ENCODE measurements around the gene APC2. TPM values are rescaled to one million over a fixed set of nuclear protein-coding genes. Genes with fewer than 3 reads are reported as not detected.

APC2 gene
- total and polyA plus RNA-seq, 7 donors, result 0.01 to 0.06 (median 0.04) TPM; not detected in 1

DNA sequence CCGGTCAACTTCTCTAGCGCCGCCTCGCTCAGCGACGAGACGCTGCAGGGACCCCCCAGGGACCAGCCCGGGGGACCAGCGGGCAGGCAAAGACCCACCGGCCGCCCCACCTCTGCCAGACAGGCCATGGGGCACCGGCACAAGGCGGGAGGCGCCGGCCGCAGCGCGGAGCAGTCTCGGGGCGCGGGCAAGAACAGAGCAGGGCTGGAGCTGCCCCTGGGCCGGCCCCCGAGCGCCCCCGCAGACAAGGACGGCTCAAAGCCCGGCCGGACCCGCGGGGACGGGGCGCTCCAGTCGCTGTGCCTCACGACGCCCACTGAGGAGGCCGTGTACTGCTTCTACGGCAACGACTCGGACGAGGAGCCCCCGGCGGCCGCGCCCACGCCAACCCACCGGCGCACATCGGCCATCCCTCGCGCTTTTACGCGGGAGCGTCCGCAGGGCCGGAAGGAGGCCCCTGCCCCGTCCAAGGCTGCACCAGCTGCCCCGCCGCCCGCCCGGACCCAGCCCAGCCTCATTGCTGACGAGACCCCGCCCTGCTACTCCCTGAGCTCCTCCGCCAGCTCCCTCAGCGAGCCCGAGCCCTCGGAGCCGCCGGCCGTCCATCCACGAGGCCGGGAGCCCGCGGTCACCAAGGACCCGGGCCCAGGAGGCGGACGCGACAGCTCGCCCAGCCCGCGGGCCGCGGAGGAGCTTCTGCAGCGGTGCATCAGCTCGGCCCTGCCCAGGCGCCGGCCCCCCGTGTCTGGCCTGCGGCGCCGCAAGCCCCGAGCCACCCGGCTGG, 17.8 kb downstream of the APC2 start:
- TF ChIP-seq, protein P1, sequence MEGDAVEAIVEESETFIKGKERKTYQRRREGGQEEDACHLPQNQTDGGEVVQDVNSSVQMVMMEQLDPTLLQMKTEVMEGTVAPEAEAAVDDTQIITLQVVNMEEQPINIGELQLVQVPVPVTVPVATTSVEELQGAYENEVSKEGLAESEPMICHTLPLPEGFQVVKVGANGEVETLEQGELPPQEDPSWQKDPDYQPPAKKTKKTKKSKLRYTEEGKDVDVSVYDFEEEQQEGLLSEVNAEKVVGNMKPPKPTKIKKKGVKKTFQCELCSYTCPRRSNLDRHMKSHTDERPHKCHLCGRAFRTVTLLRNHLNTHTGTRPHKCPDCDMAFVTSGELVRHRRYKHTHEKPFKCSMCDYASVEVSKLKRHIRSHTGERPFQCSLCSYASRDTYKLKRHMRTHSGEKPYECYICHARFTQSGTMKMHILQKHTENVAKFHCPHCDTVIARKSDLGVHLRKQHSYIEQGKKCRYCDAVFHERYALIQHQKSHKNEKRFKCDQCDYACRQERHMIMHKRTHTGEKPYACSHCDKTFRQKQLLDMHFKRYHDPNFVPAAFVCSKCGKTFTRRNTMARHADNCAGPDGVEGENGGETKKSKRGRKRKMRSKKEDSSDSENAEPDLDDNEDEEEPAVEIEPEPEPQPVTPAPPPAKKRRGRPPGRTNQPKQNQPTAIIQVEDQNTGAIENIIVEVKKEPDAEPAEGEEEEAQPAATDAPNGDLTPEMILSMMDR (IDR thresholded peaks at IDR 0.05), result no peak
- H3K27me3 ChIP-seq (ENCODE audit: insufficient read depth in 3 of 3, low read length in 2 of 3), result peaks cover 0 to 85% (median 68%) of the 10 kb centered on the region in 3 donors
- peak overlapping the region; percentile 38 for H3K4me3 ChIP-seq
- DNase-seq (peak; percentile 16 to 51), ATAC-seq (no peak)
- H3K36me3 ChIP-seq (ENCODE audit: insufficient read depth in 1 of 2, low read depth in 1 of 2), result no peaks in the 10 kb centered on the region
- H3K9me3 ChIP-seq, result no peaks in the 10 kb centered on the region
- WGBS, 3 donors, result 3 to 5% (median 4%) methylated on average over 60 to 92 of the region's 92 CpGs
- H3K27ac ChIP-seq, result no peak overlapping the region
- peaks cover 37% of the 10 kb centered on the region for H3K4me1 ChIP-seq
- intact Hi-C loops (cut with DNase I), result loop anchor here in 1 of 2 donors (5.0 kb wide), 1 partner anchor 115 kb away; a partner anchor contains a TSS

DNA sequence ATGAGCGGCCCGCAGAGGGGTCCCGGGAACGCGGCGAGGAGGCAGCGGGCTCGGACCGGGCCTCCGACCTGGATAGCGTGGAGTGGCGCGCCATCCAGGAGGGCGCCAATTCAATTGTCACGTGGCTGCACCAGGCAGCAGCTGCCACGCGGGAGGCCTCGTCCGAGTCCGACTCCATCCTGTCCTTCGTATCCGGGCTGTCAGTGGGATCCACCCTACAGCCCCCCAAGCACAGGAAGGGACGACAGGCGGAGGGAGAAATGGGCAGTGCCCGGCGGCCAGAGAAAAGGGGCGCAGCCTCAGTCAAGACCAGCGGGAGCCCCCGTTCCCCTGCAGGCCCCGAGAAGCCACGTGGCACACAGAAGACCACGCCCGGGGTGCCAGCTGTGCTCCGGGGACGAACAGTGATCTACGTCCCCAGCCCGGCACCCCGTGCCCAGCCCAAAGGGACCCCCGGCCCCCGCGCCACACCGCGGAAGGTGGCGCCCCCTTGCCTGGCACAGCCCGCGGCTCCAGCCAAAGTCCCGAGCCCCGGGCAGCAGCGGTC, 18.4 kb downstream of the APC2 start:
- intact Hi-C loops (cut with DNase I), result loop anchor here in 1 of 2 donors (5.0 kb wide), 1 partner anchor 116 kb away; a partner anchor contains a TSS

DNA sequence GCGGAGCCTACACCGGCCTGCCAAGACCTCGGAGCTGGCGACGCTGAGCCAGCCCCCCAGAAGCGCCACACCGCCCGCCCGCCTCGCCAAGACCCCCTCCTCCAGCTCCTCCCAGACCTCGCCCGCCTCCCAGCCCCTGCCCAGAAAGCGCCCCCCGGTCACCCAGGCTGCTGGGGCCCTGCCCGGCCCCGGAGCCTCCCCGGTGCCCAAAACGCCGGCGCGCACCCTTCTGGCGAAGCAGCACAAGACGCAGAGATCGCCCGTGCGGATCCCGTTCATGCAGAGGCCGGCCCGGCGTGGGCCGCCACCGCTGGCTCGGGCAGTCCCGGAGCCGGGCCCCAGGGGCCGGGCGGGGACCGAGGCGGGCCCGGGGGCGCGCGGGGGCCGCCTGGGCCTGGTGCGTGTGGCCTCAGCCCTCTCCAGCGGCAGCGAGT, 18.9 kb downstream of the APC2 start:
- Histone ChIP-seq H3K4me1 (peaks cover 42% of the 10 kb centered on the region), H3K27ac (no peak overlapping the region), H3K4me3 (peak overlapping the region; percentile 38), H3K9me3 (no peaks in the 10 kb centered on the region), H3K27me3 (ENCODE audit: insufficient read depth in 3 of 3, low read length in 2 of 3) (peaks cover 0 to 89% (median 71%) of the 10 kb centered on the region in 3 donors), H3K36me3 (ENCODE audit: insufficient read depth in 1 of 2, low read depth in 1 of 2) (no peaks in the 10 kb centered on the region)
- ATAC-seq, result peak in 3 of 4 donors; percentile 22 to 35 (median 31)
- intact Hi-C loops (cut with DNase I), result loop anchor here in 1 of 2 donors (5.0 kb wide), 1 partner anchor 117 kb away; a partner anchor contains a TSS
- TF ChIP-seq, protein P1 (IDR thresholded peaks at IDR 0.05), result no peak
- whole genome bisulfite sequencing, 3 donors, result 0 to 2% (median 2%) methylated on average over 20 to 47 of the region's 47 CpGs
- peak; percentile 32 to 62 for DNase-seq

More for the DNA sequence above, 18.4 kb downstream of the APC2 start:
- no peaks in the 10 kb centered on the region for H3K9me3 ChIP-seq
- peaks cover 38% of the 10 kb centered on the region for H3K4me1 ChIP-seq
- H3K4me3 ChIP-seq, result peak overlapping the region; percentile 38
- ATAC-seq (no peak), DNase-seq (peak; percentile 17 to 30)
- no peaks in the 10 kb centered on the region for H3K36me3 ChIP-seq (ENCODE audit: insufficient read depth in 1 of 2, low read depth in 1 of 2)
- 0 to 4% (median 4%) methylated on average over 35 to 49 of the region's 49 CpGs for WGBS, 3 donors
- H3K27me3 ChIP-seq (ENCODE audit: insufficient read depth in 3 of 3, low read length in 2 of 3), result peaks cover 0 to 89% (median 70%) of the 10 kb centered on the region in 3 donors
- TF ChIP-seq, protein P1 (IDR thresholded peaks at IDR 0.05), result no peak
- no peak overlapping the region for H3K27ac ChIP-seq

DNA sequence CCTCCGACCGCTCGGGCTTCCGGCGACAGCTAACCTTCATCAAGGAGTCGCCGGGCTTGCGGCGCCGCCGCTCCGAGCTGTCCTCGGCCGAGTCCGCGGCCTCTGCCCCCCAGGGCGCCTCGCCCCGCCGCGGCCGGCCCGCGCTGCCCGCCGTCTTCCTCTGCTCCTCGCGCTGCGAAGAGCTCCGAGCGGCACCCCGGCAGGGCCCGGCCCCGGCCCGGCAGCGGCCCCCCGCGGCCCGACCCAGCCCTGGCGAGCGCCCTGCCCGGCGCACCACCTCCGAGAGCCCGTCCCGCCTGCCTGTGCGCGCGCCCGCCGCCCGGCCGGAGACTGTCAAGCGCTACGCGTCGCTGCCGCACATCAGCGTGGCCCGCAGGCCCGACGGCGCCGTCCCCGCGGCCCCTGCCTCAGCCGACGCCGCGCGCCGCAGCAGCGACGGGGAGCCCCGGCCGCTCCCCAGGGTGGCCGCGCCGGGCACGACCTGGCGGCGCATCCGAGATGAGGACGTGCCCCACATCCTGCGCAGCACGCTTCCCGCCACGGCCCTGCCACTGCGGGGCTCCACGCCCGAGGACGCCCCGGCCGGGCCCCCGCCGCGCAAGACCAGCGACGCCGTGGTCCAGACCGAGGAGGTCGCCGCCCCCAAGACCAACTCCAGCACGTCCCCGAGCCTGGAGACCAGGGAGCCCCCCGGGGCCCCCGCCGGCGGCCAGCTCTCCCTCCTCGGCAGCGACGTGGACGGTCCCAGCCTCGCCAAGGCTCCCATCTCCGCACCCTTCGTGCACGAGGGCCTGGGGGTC, 19.5 kb downstream of the APC2 start:
- Histone ChIP-seq H3K4me1 (peaks cover 47% of the 10 kb centered on the region), H3K27me3 (ENCODE audit: insufficient read depth in 3 of 3, low read length in 2 of 3) (peaks cover 0 to 86% (median 72%) of the 10 kb centered on the region in 3 donors), H3K27ac (no peak overlapping the region), H3K4me3 (peak overlapping the region; percentile 58), H3K9me3 (no peaks in the 10 kb centered on the region), H3K36me3 (ENCODE audit: insufficient read depth in 1 of 2, low read depth in 1 of 2) (no peaks in the 10 kb centered on the region)
- intact Hi-C loops (cut with DNase I), result loop anchor here in 1 of 2 donors (5.0 kb wide), 1 partner anchor 117 kb away; a partner anchor contains a TSS
- peak; percentile 14 to 48 for DNase-seq
- ATAC-seq, result no peak
- 0 to 1% (median 1%) methylated on average over 39 to 117 of the region's 117 CpGs for WGBS, 3 donors
- TF ChIP-seq, protein P1 (IDR thresholded peaks at IDR 0.05), result no peak
